Measurements from ENCODE around the gene PTGER3.

DNA sequence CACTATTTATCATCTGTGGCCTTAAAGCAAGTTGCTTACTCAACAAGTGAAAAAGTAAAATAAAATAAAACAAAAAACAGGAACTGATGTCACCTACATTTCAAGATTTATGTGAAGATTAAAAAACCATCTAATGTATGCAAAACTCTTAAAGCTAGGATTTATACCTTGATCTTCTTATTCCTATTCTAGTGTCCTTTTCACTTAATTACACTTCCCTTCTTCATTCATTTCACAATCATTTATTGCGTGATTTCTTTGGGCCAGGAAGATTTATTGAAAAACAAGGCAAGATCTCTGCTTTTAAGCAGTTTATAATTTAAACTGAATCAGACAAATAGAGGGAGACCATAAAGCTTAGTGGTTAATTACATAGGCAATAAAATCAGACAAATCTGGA, 18.6 kb downstream of the PTGER3 start:
- TF ChIP-seq REST (IDR thresholded peaks at IDR 0.05) (no peak), RXRA (IDR thresholded peaks at IDR 0.05) (no peak), CTCF (IDR thresholded peaks at IDR 0.05; ENCODE audit: low read depth, low read length, missing input control) (no peak), RAD21 (IDR thresholded peaks at IDR 0.05) (no peak), JUND (IDR thresholded peaks at IDR 0.05) (no peak), SP1 (IDR thresholded peaks at IDR 0.05) (no peak)
- TF ChIP-seq, protein P1, sequence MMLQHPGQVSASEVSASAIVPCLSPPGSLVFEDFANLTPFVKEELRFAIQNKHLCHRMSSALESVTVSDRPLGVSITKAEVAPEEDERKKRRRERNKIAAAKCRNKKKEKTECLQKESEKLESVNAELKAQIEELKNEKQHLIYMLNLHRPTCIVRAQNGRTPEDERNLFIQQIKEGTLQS (IDR thresholded peaks at IDR 0.05): no peak

Measured in liver (tissue), 3 donors.